Umbilical cord (tissue), 2 donors: ENCODE data around the gene FARP1. TPM values are rescaled to one million over a fixed set of nuclear protein-coding genes. Genes with fewer than 3 reads are reported as not detected.

Source experiments
- DNase-seq: peaks from one replicate; pipeline ENCODE4 v3.0.0-alpha.2; 2015; ENCODE audit warnings: low spot score
- total RNA-seq: library from RNA; depleted of rRNA; stranded (reverse); fragments of >200 nt; gene quantifications from one replicate; pipeline ENCODE4 v1.2.3, GENCODE V29; 2014; ENCODE audit warnings: low replicate concordance; ENCODE audit not compliant: insufficient read depth

Gene FARP1
- total RNA-seq, 1 donor from 2014 or later, result 56.6 TPM

GRCh38 chr13:98462241-98462882, 319.5 kb downstream of the FARP1 start:
- no peak for DNase-seq

- DNase-seq, result no peak
Measured at GRCh38 chr13:98462946-98463345, 320.1 kb downstream of the FARP1 start.

- no peak for DNase-seq
Measured at GRCh38 chr13:98466634-98467236, 323.8 kb downstream of the FARP1 start.

GRCh38 chr13:98467263-98467985, 324.5 kb downstream of the FARP1 start:
- DNase-seq, result no peak

- DNase-seq, result no peak
Measured at GRCh38 chr13:98468361-98468760, 325.5 kb downstream of the FARP1 start.

- no peak for DNase-seq
Measured at GRCh38 chr13:98468929-98469328, 326.0 kb downstream of the FARP1 start.

- no peak for DNase-seq
Measured at GRCh38 chr13:98470920-98471319, 328.0 kb downstream of the FARP1 start.

GRCh38 chr13:98471934-98472333, 329.0 kb downstream of the FARP1 start:
- no peak for DNase-seq

GRCh38 chr13:98473135-98473787, 330.4 kb downstream of the FARP1 start:
- DNase-seq, result no peak

GRCh38 chr13:98473788-98474144, 330.9 kb downstream of the FARP1 start:
- DNase-seq, result no peak

GRCh38 chr13:98474292-98474691, 331.4 kb downstream of the FARP1 start:
- no peak for DNase-seq

GRCh38 chr13:98474761-98475160, 331.9 kb downstream of the FARP1 start:
- no peak for DNase-seq

GRCh38 chr13:98475522-98475921, 332.6 kb downstream of the FARP1 start:
- no peak for DNase-seq

GRCh38 chr13:98476106-98476505, 333.2 kb downstream of the FARP1 start:
- DNase-seq, result no peak

GRCh38 chr13:98476538-98476966, 333.7 kb downstream of the FARP1 start:
- peak; percentile 42 for DNase-seq

- no peak for DNase-seq
Measured at GRCh38 chr13:98478189-98479129, 335.6 kb downstream of the FARP1 start.

GRCh38 chr13:98479496-98480003, 336.7 kb downstream of the FARP1 start:
- DNase-seq, result no peak

- no peak for DNase-seq
Measured at GRCh38 chr13:98480915-98481877, 338.3 kb downstream of the FARP1 start.

- DNase-seq, result no peak
Measured at GRCh38 chr13:98482476-98483444, 339.9 kb downstream of the FARP1 start.
